Sigmoid colon (tissue), 4 donors: ENCODE results near the gene ATG14.

Experiments used
- POLR2A ChIP-seq, 2 donors: fragments of 450-650 bp; IDR thresholded peaks; one replicate each; pipeline ENCODE4 v1.6.1; 2016; ENCODE audit warnings: antibody characterized with exemption in 2 of 2, mild to moderate bottlenecking in 2 of 2, moderate library complexity in 2 of 2
- POLR2AphosphoS5 ChIP-seq, 4 donors: sonication (generic); formaldehyde crosslinking; IDR thresholded peaks; one replicate each; pipeline ENCODE4 v1.6.1; 2017; ENCODE audit warnings: antibody characterized with exemption in 4 of 4
- TF ChIP-seq, protein P1 (sequence below), 4 experiments: fragments of 450-650 bp in 3 of 4; fragments of 200-600 bp in 1 of 4; IDR thresholded peaks; one replicate each; pipeline ENCODE4 v1.5.1; 2016 to 2019; ENCODE audit warnings: antibody characterized with exemption in 4 of 4, mild to moderate bottlenecking in 3 of 4, moderate library complexity in 2 of 4

DNA sequence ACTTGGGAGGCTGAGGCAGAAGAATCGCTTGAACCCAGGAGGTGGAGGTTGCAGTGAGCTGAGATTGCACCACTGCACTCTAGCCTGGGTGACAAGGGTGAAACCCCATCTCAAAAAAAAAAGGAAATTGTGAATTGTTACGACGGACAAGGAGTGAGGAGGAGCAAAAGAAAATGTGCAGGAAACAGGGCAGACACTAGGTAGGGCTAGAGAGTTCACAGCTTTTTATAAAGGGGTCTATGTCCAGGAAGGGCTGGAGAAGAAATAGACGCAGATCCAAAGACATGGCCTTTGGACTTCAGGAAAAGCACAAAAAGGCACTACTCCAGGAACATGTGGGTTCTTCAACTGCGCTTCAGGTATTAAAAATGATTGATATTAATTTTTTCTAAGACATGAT, 34.4 kb downstream of the ATG14 start:
- TF ChIP-seq POLR2AphosphoS5 (IDR thresholded peaks at IDR 0.05) (no peak), POLR2A (IDR thresholded peaks at IDR 0.05) (no peak)
- TF ChIP-seq, protein P1, sequence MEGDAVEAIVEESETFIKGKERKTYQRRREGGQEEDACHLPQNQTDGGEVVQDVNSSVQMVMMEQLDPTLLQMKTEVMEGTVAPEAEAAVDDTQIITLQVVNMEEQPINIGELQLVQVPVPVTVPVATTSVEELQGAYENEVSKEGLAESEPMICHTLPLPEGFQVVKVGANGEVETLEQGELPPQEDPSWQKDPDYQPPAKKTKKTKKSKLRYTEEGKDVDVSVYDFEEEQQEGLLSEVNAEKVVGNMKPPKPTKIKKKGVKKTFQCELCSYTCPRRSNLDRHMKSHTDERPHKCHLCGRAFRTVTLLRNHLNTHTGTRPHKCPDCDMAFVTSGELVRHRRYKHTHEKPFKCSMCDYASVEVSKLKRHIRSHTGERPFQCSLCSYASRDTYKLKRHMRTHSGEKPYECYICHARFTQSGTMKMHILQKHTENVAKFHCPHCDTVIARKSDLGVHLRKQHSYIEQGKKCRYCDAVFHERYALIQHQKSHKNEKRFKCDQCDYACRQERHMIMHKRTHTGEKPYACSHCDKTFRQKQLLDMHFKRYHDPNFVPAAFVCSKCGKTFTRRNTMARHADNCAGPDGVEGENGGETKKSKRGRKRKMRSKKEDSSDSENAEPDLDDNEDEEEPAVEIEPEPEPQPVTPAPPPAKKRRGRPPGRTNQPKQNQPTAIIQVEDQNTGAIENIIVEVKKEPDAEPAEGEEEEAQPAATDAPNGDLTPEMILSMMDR (IDR thresholded peaks at IDR 0.05), result no peak
